Common myeloid progenitor, CD34-positive (primary cell): ENCODE measurements around the gene CHCHD6.
"Not testable (repeated sequence)": the region's sequence is repeated elsewhere in the genome, so short reads cannot be mapped to it uniquely, and the experiment has no call there.

Experiments used
- CTCF ChIA-PET: fragments of 350-600 bp; sonication (Branson Sonifier 250); formaldehyde crosslinking; loops from one replicate; lab custom pipeline; 2021; ENCODE audit warnings: antibody characterized with exemption; lab: Charles Lee
- POLR2A ChIA-PET: fragments of 350-600 bp; sonication (Branson Sonifier 250); formaldehyde crosslinking; loops from one replicate; lab custom pipeline; 2021; ENCODE audit warnings: antibody characterized with exemption; lab: Charles Lee
- DNase-seq, 3 donors: peaks; one replicate each; pipeline versions ENCODE4 v3.0.0 to v3.0.0-alpha.2; 2013
- H3K27ac ChIP-seq, 2 experiments: 1 replicate in 1 of 2; 2 replicates in 1 of 2; pipeline ENCODE4 v1.7.0; 2013; ENCODE audit warnings: inconsistent platforms in 2 of 2, low read length in 2 of 2, mild to moderate bottlenecking in 2 of 2, low read depth in 1 of 2, moderate library complexity in 1 of 2; ENCODE audit not compliant: severe bottlenecking in 2 of 2, insufficient read depth in 1 of 2, poor library complexity in 1 of 2
- H3K27me3 ChIP-seq, 5 experiments: replicated peaks in 2 of 5; 1 replicate in 3 of 5; 2 replicates in 2 of 5; pipeline versions ENCODE4 v1.6.1 to v1.7.0; 2013; ENCODE audit warnings: low read length in 4 of 5, mild to moderate bottlenecking in 2 of 5, moderate library complexity in 2 of 5, inconsistent platforms in 1 of 5; ENCODE audit not compliant: insufficient read depth in 5 of 5, control insufficient read depth in 4 of 5
- H3K36me3 ChIP-seq, 4 experiments: 1 replicate in 2 of 4; 2 replicates in 2 of 4; pipeline versions ENCODE4 v1.6.1 to v1.7.0; 2013; ENCODE audit warnings: low read length in 3 of 4, control low read depth in 1 of 4, mild to moderate bottlenecking in 1 of 4; ENCODE audit not compliant: control insufficient read depth in 4 of 4, insufficient read depth in 4 of 4
- H3K4me1 ChIP-seq, 4 experiments: 1 replicate in 3 of 4; 2 replicates in 1 of 4; pipeline versions ENCODE4 v1.6.1 to v1.7.1; 2013; ENCODE audit warnings: low read length in 3 of 4, mild to moderate bottlenecking in 3 of 4, control low read depth in 1 of 4, inconsistent platforms in 1 of 4, moderate library complexity in 1 of 4; ENCODE audit not compliant: control insufficient read depth in 4 of 4, insufficient read depth in 4 of 4; ENCODE audit errors: control extremely low read depth in 1 of 4
- H3K4me3 ChIP-seq, 7 experiments: 1 replicate in 4 of 7; 2 replicates in 3 of 7; pipeline versions ENCODE4 v1.5.1 to v1.7.0; 2013; ENCODE audit warnings: mild to moderate bottlenecking in 7 of 7, low read length in 6 of 7, moderate library complexity in 6 of 7, inconsistent platforms in 2 of 7, low read depth in 2 of 7, control low read depth in 1 of 7; ENCODE audit not compliant: insufficient read depth in 4 of 7, control insufficient read depth in 1 of 7; ENCODE audit errors: extremely low read depth in 1 of 7
- H3K9me3 ChIP-seq, 5 experiments: 1 replicate in 4 of 5; 2 replicates in 1 of 5; pipeline versions ENCODE4 v1.6.1 to v1.7.1; 2013; ENCODE audit warnings: low read length in 4 of 5, mild to moderate bottlenecking in 2 of 5, inconsistent platforms in 1 of 5, low read depth in 1 of 5, moderate library complexity in 1 of 5; ENCODE audit not compliant: control insufficient read depth in 4 of 5, insufficient read depth in 2 of 5; ENCODE audit errors: control extremely low read depth in 1 of 5
- WGBS: methylation state at CpG from one replicate; pipeline ENCODE4 v1.1.5; 2013; ENCODE audit not compliant: insufficient coverage; 5-methylcytosine and 5-hydroxymethylcytosine counted together

CHCHD6 gene

DNA sequence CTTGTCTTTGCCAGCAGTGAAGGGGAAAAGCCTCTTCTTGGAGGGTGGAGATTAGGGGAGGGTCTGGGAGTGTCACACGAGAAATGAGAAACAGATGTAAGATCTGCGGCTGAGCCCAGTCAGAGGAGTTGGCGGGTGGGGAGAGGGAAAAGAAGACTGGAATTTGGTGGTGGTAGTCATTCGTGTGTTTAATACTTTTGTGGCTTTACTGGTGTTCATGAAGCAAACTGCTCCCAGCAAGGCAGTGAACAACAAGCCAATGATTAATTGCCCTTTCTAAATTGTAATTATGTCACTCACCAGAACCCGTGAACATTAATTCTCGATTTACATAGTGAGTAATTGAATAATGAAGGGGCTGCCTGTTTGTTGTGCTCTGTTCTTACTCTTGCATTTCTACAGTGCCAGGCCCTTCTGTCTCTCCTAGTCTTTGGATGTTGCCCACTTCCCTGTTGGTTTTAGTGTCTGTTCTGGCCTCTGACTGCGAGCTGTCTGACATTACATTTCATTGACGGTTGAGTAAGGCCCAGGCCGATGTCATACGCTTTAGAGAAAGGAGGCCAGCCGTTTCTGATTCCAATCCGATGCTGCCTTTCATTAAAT, 78.0 kb downstream of the CHCHD6 start:
- Histone ChIP-seq H3K36me3 (no peaks in the 10 kb centered on the region), H3K9me3 (no peaks in the 10 kb centered on the region), H3K27me3 (no peaks in the 10 kb centered on the region), H3K27ac (no peak overlapping the region), H3K4me3 (no peak overlapping the region), H3K4me1 (peaks cover 0 to 8% (median 4%) of the 10 kb centered on the region in 4 experiments)
- ChIA-PET POLR2A (no interaction called here), CTCF (no interaction called here)
- WGBS = 99% methylated on average over 8 of the region's 12 CpGs
- DNase-seq = no peak

DNA sequence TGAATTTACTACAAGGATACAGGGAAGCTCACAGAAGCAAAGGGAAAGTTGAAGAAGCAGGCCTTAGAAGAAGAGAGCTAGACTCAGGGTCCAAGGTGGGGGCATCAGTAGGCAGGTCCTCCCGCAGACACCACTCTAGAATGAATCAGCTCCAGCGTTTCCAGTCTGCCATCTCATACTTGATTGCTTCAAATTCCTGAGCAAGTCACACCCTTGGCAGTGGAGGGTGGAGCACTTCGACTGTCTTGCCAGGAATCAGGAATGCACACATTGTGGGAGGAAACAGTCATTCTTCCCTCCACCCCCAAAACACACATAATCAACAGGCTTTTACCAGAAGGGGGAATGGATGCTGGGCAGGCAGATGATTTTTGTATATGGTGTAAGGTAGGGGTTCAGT, 78.5 kb downstream of the CHCHD6 start:
- Histone ChIP-seq H3K9me3 (no peaks in the 10 kb centered on the region), H3K4me1 (peaks cover 0 to 8% (median 4%) of the 10 kb centered on the region in 4 experiments), H3K4me3 (no peak overlapping the region), H3K27me3 (no peaks in the 10 kb centered on the region), H3K27ac (no peak overlapping the region), H3K36me3 (no peaks in the 10 kb centered on the region)
- DNase-seq = no peak
- ChIA-PET CTCF (no interaction called here), POLR2A (no interaction called here)
- WGBS = 95% methylated on average over 2 of the region's 3 CpGs

DNA sequence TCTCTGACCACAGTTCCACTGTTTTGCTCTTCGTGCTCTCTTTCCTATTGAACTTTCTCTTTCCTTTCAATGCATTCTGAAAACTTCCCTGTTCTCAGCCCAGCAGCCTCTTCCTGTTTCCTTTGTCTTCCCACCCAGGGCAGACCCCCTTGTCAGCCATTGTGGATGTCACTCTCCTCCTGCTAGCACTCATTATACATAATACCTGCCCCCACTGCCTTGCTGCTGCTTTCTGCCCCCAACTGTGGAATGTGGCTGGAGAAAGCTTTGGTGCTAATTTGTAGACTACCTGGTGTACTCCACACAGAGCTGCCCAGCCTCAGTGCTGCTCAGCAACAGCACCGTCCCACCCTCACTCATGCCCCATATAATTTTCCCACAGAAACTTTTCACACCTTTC, 80.2 kb downstream of the CHCHD6 start:
- Histone ChIP-seq H3K36me3 (no peaks in the 10 kb centered on the region), H3K4me3 (no peak overlapping the region), H3K27me3 (no peaks in the 10 kb centered on the region), H3K4me1 (peaks cover 0 to 8% (median 4%) of the 10 kb centered on the region in 4 experiments), H3K27ac (no peak overlapping the region), H3K9me3 (no peaks in the 10 kb centered on the region)
- 0% methylated on average over 1 of the region's 2 CpGs for WGBS
- CTCF ChIA-PET = no interaction called here
- no peak for DNase-seq
- POLR2A ChIA-PET = no interaction called here

DNA sequence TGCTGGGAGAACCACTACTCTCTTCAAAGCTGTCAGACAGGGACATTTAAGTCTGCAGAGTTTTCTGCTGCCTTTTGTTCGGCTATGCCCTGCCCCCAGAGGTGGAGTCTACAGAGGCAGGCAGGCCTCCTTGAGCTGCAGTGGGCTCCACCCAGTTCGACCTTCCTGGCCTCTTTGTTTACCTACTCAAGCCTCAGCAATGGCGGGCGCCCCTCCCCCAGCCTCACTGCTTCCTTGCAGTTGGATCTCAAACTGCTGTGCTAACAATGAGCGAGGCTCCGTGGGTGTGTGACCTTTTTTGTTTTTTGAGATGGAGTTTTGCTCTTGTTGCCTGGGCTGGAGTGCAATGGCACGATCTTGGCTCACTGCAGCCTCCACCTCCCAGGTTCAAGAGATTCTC, 87.3 kb downstream of the CHCHD6 start:
- H3K4me1 ChIP-seq, CTCF ChIA-PET, DNase-seq, H3K27ac ChIP-seq, H3K27me3 ChIP-seq, POLR2A ChIA-PET, H3K4me3 ChIP-seq, H3K36me3 ChIP-seq: not testable (repeated sequence)
- WGBS = 90% methylated on average over 6 of the region's 7 CpGs
- H3K9me3 ChIP-seq = peaks cover 0 to 21% (median 2%) of the 10 kb centered on the region in 5 experiments

DNA sequence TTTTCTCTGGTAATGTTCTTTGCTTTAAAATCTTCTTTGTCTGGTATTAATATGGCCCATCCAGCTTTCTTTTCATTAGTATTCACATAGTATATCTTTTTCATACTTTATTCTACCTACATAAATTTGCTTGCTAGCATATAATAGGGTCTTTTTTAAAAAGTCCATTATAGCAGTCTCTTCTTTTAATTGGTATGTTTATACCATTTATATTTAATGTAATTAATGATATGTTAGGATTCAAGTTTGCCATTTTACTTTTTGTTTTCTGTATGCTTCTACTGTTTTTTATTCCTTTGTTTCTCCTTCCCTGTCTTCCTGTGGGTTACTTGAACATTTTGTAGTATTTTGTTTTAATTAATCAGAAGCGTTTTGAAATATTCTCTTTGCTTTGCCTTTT, 89.0 kb downstream of the CHCHD6 start:
- WGBS = no CpG with 5 or more reads among the region's 1 CpG
- no peak overlapping the region for H3K27ac ChIP-seq
- H3K27me3 ChIP-seq = no peaks in the 10 kb centered on the region
- H3K9me3 ChIP-seq = peaks cover 0 to 23% (median 6%) of the 10 kb centered on the region in 5 experiments
- H3K36me3 ChIP-seq = no peaks in the 10 kb centered on the region
- ChIA-PET POLR2A (no interaction called here), CTCF (no interaction called here)
- DNase-seq = no peak
- H3K4me1 ChIP-seq = no peaks in the 10 kb centered on the region
- H3K4me3 ChIP-seq = no peak overlapping the region

DNA sequence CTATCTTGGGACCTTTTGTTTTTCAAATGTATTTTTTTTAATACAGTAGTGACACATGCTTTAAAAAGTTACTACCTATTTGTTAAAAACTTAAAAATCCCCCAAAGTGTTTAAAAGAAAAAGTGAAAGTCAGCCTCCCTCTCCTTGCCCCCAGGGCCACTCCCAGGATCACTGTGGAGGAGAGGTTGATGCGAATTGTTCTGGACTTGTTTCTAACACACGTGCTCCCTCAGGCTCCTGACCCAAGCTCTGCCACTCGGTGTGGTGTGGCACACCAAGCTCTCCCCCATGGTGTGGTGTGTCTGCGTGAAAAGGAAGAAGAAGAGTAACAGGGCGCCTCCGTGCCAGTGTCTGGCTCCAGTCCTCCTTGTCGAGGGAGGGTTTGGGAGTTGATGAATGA, 93.5 kb downstream of the CHCHD6 start:
- CTCF ChIA-PET = no interaction called here
- Histone ChIP-seq H3K4me1 (no peaks in the 10 kb centered on the region), H3K27ac (no peak overlapping the region), H3K27me3 (no peaks in the 10 kb centered on the region), H3K36me3 (peaks cover 0 to 2% (median 0%) of the 10 kb centered on the region in 4 experiments), H3K4me3 (no peak overlapping the region), H3K9me3 (peaks cover 4 to 29% (median 9%) of the 10 kb centered on the region in 5 experiments)
- POLR2A ChIA-PET = interaction anchor here (0.6 kb wide), 1 partner anchor 272 kb away, joined by 3 read pairs; no protein-coding TSS in a partner anchor
- DNase-seq = no peak
- 100% methylated on average over 3 of the region's 7 CpGs for WGBS

DNA sequence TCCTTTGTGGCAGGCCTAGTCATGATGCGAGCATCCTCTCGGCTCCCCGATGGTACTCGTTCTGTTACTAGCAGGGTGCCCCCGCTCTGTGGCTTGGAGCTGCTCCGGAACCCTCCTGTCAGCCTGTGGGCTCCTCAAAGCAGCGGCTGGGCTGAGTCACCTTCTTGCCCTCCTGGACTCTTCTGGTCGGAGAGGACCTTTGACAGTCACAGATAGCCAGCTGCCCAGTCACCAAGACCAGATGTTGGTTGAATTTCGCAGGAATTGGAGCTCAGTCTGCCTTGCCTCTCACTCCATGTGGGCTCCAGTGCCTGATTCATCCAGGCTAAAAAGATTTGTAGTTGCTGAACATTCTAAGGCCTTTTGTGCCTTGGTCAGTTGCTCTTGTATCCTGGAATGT, 94.5 kb downstream of the CHCHD6 start:
- H3K4me1 ChIP-seq = no peaks in the 10 kb centered on the region
- no peak for DNase-seq
- H3K36me3 ChIP-seq = peaks cover 0 to 2% (median 0%) of the 10 kb centered on the region in 4 experiments
- H3K27ac ChIP-seq = no peak overlapping the region
- no peak overlapping the region for H3K4me3 ChIP-seq
- no peaks in the 10 kb centered on the region for H3K27me3 ChIP-seq
- WGBS = 99% methylated on average over 9 of the region's 9 CpGs
- ChIA-PET CTCF (no interaction called here), POLR2A (no interaction called here)
- peaks cover 2 to 21% (median 9%) of the 10 kb centered on the region in 5 experiments for H3K9me3 ChIP-seq
